Fibroblast of lung (primary cell): ENCODE data around the gene ERMAP.

Source experiments
- EZH2 ChIP-seq: IDR thresholded peaks from 2 replicates; pipeline ENCODE4 v1.5.1; 2012; ENCODE audit warnings: low read length, control low read depth, mild to moderate bottlenecking; ENCODE audit errors: missing control alignments
- TF ChIP-seq, protein P1 (sequence below), 2 donors: IDR thresholded peaks in 1 of 2; conservative IDR thresholded peaks in 1 of 2; 1 replicate in 1 of 2; 2 replicates in 1 of 2; pipeline ENCODE4 v1.5.1; 2011 to 2012; ENCODE audit warnings: low read length in 2 of 2, control low read depth in 1 of 2, inconsistent platforms in 1 of 2, low read depth in 1 of 2, mild to moderate bottlenecking in 1 of 2

DNA sequence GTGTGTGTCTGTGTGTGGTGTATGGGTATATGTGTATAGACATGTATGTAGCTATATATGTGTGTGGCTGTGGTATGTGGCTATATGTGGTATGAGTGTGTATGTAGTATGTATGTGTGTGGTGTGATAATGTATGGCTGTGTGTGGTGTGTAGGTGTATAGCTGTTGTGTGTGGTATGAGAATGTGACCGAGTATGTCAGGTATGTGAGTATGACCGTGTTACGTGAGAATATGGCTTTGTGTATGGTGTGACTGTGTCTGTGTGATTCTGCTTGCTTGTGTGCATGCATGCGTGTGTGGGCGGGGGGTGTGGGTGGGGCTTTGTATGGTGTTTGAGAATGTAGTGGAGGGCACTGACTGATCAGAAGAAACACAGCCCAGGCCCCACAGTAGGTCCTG is 33.0 kb downstream of the ERMAP start:
- TF ChIP-seq, protein P1, sequence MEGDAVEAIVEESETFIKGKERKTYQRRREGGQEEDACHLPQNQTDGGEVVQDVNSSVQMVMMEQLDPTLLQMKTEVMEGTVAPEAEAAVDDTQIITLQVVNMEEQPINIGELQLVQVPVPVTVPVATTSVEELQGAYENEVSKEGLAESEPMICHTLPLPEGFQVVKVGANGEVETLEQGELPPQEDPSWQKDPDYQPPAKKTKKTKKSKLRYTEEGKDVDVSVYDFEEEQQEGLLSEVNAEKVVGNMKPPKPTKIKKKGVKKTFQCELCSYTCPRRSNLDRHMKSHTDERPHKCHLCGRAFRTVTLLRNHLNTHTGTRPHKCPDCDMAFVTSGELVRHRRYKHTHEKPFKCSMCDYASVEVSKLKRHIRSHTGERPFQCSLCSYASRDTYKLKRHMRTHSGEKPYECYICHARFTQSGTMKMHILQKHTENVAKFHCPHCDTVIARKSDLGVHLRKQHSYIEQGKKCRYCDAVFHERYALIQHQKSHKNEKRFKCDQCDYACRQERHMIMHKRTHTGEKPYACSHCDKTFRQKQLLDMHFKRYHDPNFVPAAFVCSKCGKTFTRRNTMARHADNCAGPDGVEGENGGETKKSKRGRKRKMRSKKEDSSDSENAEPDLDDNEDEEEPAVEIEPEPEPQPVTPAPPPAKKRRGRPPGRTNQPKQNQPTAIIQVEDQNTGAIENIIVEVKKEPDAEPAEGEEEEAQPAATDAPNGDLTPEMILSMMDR (conservative IDR thresholded peaks at IDR 0.05 in 1 of 2, IDR thresholded peaks at IDR 0.05 in 1 of 2; ENCODE audit: low read depth in 1 of 2, low read length in 2 of 2) = no peak
- no peak for TF ChIP-seq EZH2
